Endothelial cell of umbilical vein (primary cell): Measurements from ENCODE around the gene ALDH7A1. TPM values are rescaled to one million over a fixed set of nuclear protein-coding genes. Genes with fewer than 3 reads are reported as not detected.

Experiments
- Bru-seq: library from RNA; stranded (reverse); fragments of 400-500 nt; gene quantifications from one replicate; lab custom pipeline; 2021; lab: Mats Ljungman, UMichigan
- BruChase-seq, 2 experiments: library from RNA; stranded (reverse); fragments of 400-500 nt; gene quantifications; one replicate each; lab custom pipeline; 2021; lab: Mats Ljungman, UMichigan
- BruUV-seq: library from RNA; stranded (reverse); fragments of 400-500 nt; replicated peaks from 2 replicates; lab custom pipeline; 2021; lab: Mats Ljungman, UMichigan
- CTCF ChIA-PET: fragments of 300-600, 350-600 bp; sonication (Branson Sonifier 250); formaldehyde crosslinking; loops from one replicate; lab custom pipeline; 2021; ENCODE audit warnings: antibody characterized with exemption, inconsistent platforms; lab: Charles Lee
- POLR2A ChIA-PET: fragments of 300-600, 350-600 bp; sonication (Branson Sonifier 250); formaldehyde crosslinking; loops from one replicate; lab custom pipeline; 2021; ENCODE audit warnings: antibody characterized with exemption, inconsistent platforms; lab: Charles Lee
- DNase-seq: peaks from one replicate; pipeline ENCODE4 v3.0.0-alpha.2; 2011; ENCODE audit warnings: low read depth, low spot score
- FAIRE-seq: peaks from 2 replicates; lab custom pipeline; 2011; peaks lifted over from hg19 to GRCh38; lab: Jason Lieb, UNC
- H2AFZ ChIP-seq: 2 replicates; pipeline ENCODE4 v1.6.0; 2012; ENCODE audit warnings: low read depth, low read length, control low read depth, inconsistent platforms
- H3K27ac ChIP-seq: 2 replicates; pipeline ENCODE4 v1.5.1; 2011; ENCODE audit warnings: low read depth, mild to moderate bottlenecking, control low read depth, low read length, moderate library complexity; ENCODE audit not compliant: insufficient read depth
- H3K27me3 ChIP-seq, 2 experiments: 2 replicates each; pipeline versions ENCODE4 v1.6.0 to v1.6.1; 2011; ENCODE audit warnings: low read length in 2 of 2, mixed read lengths in 1 of 2; ENCODE audit not compliant: control insufficient read depth in 2 of 2, insufficient read depth in 2 of 2
- H3K36me3 ChIP-seq, 2 experiments: 2 replicates in 1 of 2; 3 replicates in 1 of 2; pipeline ENCODE4 v1.5.1; 2011; ENCODE audit warnings: low read length in 2 of 2, mild to moderate bottlenecking in 1 of 2, moderate library complexity in 1 of 2; ENCODE audit not compliant: control insufficient read depth in 2 of 2, insufficient read depth in 2 of 2; ENCODE audit errors: extremely low read depth in 1 of 2
- H3K4me1 ChIP-seq: 3 replicates; pipeline ENCODE4 v1.5.1; 2011; ENCODE audit warnings: mild to moderate bottlenecking, low read length; ENCODE audit not compliant: control insufficient read depth, insufficient read depth; ENCODE audit errors: extremely low read depth
- H3K4me2 ChIP-seq: 2 replicates; pipeline ENCODE4 v1.6.1; 2011; ENCODE audit warnings: low read length, control low read depth, mixed read lengths; ENCODE audit not compliant: insufficient read depth
- H3K4me3 ChIP-seq, 3 experiments: fragments of 200-600 bp in 1 of 3; sonication (generic), shearing (Covaris generic) in 1 of 3; replicated peaks in 1 of 3; 2 replicates each; pipeline ENCODE4 v1.5.1; 2011 to 2016; ENCODE audit warnings: control low read depth in 3 of 3, low read length in 3 of 3, mild to moderate bottlenecking in 2 of 3, inconsistent platforms in 1 of 3, low read depth in 1 of 3, moderate library complexity in 1 of 3; ENCODE audit not compliant: insufficient read depth in 1 of 3
- H3K79me2 ChIP-seq: 2 replicates; pipeline ENCODE4 v1.6.0; 2012; ENCODE audit warnings: low read length, inconsistent platforms; ENCODE audit not compliant: control insufficient read depth, insufficient read depth
- H3K9ac ChIP-seq: replicated peaks from 2 replicates; pipeline ENCODE3; 2011; ENCODE audit warnings: low read length, control low read depth; ENCODE audit not compliant: insufficient read depth; ENCODE audit errors: extremely low read depth
- H3K9me1 ChIP-seq: replicated peaks from 3 replicates; pipeline ENCODE4 v1.6.0; 2011; ENCODE audit warnings: mild to moderate bottlenecking, low read length; ENCODE audit not compliant: control insufficient read depth, insufficient read depth; ENCODE audit errors: extremely low read depth
- H3K9me3 ChIP-seq: replicated peaks from 2 replicates; pipeline ENCODE4 v1.5.1; 2012; ENCODE audit warnings: low read length, inconsistent platforms; ENCODE audit not compliant: control insufficient read depth, insufficient read depth
- H4K20me1 ChIP-seq: replicated peaks from 2 replicates; pipeline ENCODE3; 2011; ENCODE audit warnings: mild to moderate bottlenecking, low read length; ENCODE audit not compliant: control insufficient read depth, insufficient read depth; ENCODE audit errors: extremely low read depth
- CTCF ChIP-seq, 2 donors: IDR thresholded peaks; 1 replicate in 1 of 2; 2 replicates in 1 of 2; pipeline ENCODE4 v1.5.1; 2011; ENCODE audit warnings: low read length in 2 of 2, mild to moderate bottlenecking in 2 of 2, moderate library complexity in 2 of 2, control low read depth in 1 of 2, inconsistent platforms in 1 of 2, low read depth in 1 of 2; ENCODE audit not compliant: insufficient read depth in 1 of 2; ENCODE audit errors: extremely low read depth in 1 of 2
- EZH2 ChIP-seq: IDR thresholded peaks from 2 replicates; pipeline ENCODE4 v1.6.1; 2012; ENCODE audit warnings: borderline replicate concordance, low read depth, mild to moderate bottlenecking, moderate library complexity, low read length, inconsistent platforms; ENCODE audit not compliant: severe bottlenecking
- GATA2 ChIP-seq: IDR thresholded peaks from 2 replicates; pipeline ENCODE4 v1.7.0; 2011; ENCODE audit warnings: low read depth, mild to moderate bottlenecking, moderate library complexity, mixed read lengths, low read length; ENCODE audit not compliant: insufficient read length, insufficient read depth
- JUN ChIP-seq: IDR thresholded peaks from 2 replicates; pipeline ENCODE4 v1.6.1; 2011; ENCODE audit warnings: borderline replicate concordance, low read depth; ENCODE audit not compliant: insufficient read length, insufficient read depth
- MAX ChIP-seq: IDR thresholded peaks from 2 replicates; pipeline ENCODE4 v1.6.1; 2011; ENCODE audit not compliant: insufficient read depth, insufficient read length
- MYC ChIP-seq: IDR thresholded peaks from one replicate; pipeline ENCODE4 v1.6.1; 2011; ENCODE audit warnings: mild to moderate bottlenecking, low read depth, low read length
- POLR2A ChIP-seq: IDR thresholded peaks from 2 replicates; pipeline ENCODE4 v1.6.1; 2012; ENCODE audit warnings: low read depth, mild to moderate bottlenecking, control low read depth, low read length
- POLR2AphosphoS5 ChIP-seq: IDR thresholded peaks from 2 replicates; pipeline ENCODE4 v1.6.1; 2012; ENCODE audit warnings: low read depth, mild to moderate bottlenecking, control low read depth, low read length, moderate library complexity; ENCODE audit not compliant: insufficient read depth
- dilution Hi-C: fragments of 300-500 bp; cut with MboI; formaldehyde crosslinking; loops from one replicate; pipeline ENCODE4 v1.15.0; 2019; ENCODE audit warnings: low sequenced_read_pairs; ENCODE audit not compliant: extremely low pct_ligation_motif_present
- intact Hi-C: fragments of 100-400 bp; cut with micrococcal nuclease; formaldehyde crosslinking; loops from one replicate; pipeline ENCODE4 v1.10.0; 2022
- long read RNA-seq: library from polyadenylated mRNA; stranded (forward); transcript quantifications from one replicate; pipeline ENCODE4 v2.0.0, GENCODE V29; 2021
- polyA minus RNA-seq, 3 experiments: library from RNA; depleted of rRNA, polyadenylated mRNA; stranded (reverse); fragments of >200 nt; gene quantifications; 1 replicate in 1 of 3; 2 replicates in 2 of 3; pipeline ENCODE4 v1.2.3, GENCODE V29; 2011
- polyA plus RNA-seq, 4 experiments: library from polyadenylated mRNA; depleted of rRNA in 3 of 4; stranded (reverse) in 3 of 4; unstranded in 1 of 4; fragments of >200 nt; gene quantifications; 2 replicates each; pipeline versions ENCODE4 v1.2.1 to v1.2.3, GENCODE V29; 2011 to 2012; ENCODE audit warnings: missing spikeins in 1 of 4
- total RNA-seq: library from RNA; stranded (reverse); gene quantifications from 2 replicates; pipeline ENCODE4 v1.2.3, GENCODE V29; 2021

ALDH7A1 gene
- total RNA-seq (75.7 and 103 TPM in 2 replicates), polyA plus RNA-seq (30.1 and 43.6 TPM in 2 replicates), polyA minus RNA-seq (79.1 and 82.5 TPM in 2 replicates), Bru-seq, nascent RNA (percentile 70 among the genes with signal in this experiment), BruChase-seq, experiment 1, labeled RNA remaining after a 6-hour chase (percentile 67 among the genes with signal in this experiment), BruChase-seq, experiment 2, labeled RNA remaining after a 2-hour chase (percentile 69 among the genes with signal in this experiment)
- 62.3 and 63.8 TPM in 2 replicates for polyA plus RNA-seq (2011; cell fraction: cytosol; rRNA removed)
- 51.9 and 72.1 TPM in 2 replicates for polyA plus RNA-seq (2011; cell fraction: nucleus; rRNA removed)
- 115 and 118 TPM in 2 replicates for polyA plus RNA-seq (2012)
- 30.6 TPM for polyA minus RNA-seq (2011; cell fraction: cytosol; rRNA and poly(A)+ RNA removed)
- polyA minus RNA-seq (2011; cell fraction: nucleus; rRNA and poly(A)+ RNA removed) = 38.9 and 44.6 TPM in 2 replicates
- long read RNA-seq, full-length matches to known transcripts = 88 of 113 reads
- long read RNA-seq, partial matches to known transcripts = 18 of 113 reads
- long read RNA-seq, other reads (novel, unspliced or antisense) = 7 of 113 reads

- peaks cover 2% of the 10 kb centered on the region for H3K79me2 ChIP-seq
- CTCF ChIA-PET = interaction anchor here (0.8 to 2.0 kb wide), 25 partner anchors 9 to 256 kb away, joined by 3 to 18 read pairs (median 5); partner anchors contain the start of gene GRAMD2B
- peak within 1 kb of the TSS; percentile 49 to 60 (median 58) for H3K4me3 ChIP-seq
- POLR2A ChIA-PET = interaction anchor here (0.7 kb wide), 2 partner anchors 15 to 45 kb away, joined by 3 to 5 read pairs; no protein-coding TSS in a partner anchor
- dilution Hi-C loops (no loop called here), intact Hi-C loops (loop anchor here (1.0 kb wide), 4 partner anchors 51 to 256 kb away; partner anchors contain the start of gene GRAMD2B)
- TSS peak; percentile 35 for BruUV-seq
- H3K27ac ChIP-seq = peak within 1 kb of the TSS; percentile 68
- H3K9me1 ChIP-seq = no peaks in the 10 kb centered on the region
- H3K9me3 ChIP-seq = no peaks in the 10 kb centered on the region
- H3K9ac ChIP-seq = peak within 1 kb of the TSS; percentile 59
- peak within 1 kb of the TSS; percentile 88 for H2AFZ ChIP-seq
- FAIRE-seq (peak; percentile 92), DNase-seq (peak; percentile 96)
- no peaks in the 10 kb centered on the region for H4K20me1 ChIP-seq
- no peaks in the 10 kb centered on the region for H3K36me3 ChIP-seq
- peak within 1 kb of the TSS; percentile 78 for H3K4me2 ChIP-seq
- H3K27me3 ChIP-seq = no peaks in the 10 kb centered on the region
- TF ChIP-seq JUN (no peak), CTCF (IDR thresholded peaks at IDR 0.05; ENCODE audit: extremely low read depth in 1 of 2, insufficient read depth in 1 of 2, low read depth in 1 of 2, low read length in 2 of 2) (peak; percentile 58 to 65), POLR2AphosphoS5 (peak; percentile 67), POLR2A (peak; percentile 94), MAX (no peak), MYC (no peak), GATA2 (no peak), EZH2 (no peak)
- peaks cover 27% of the 10 kb centered on the region for H3K4me1 ChIP-seq
These were observed at the start of gene ALDH7A1 for GRCh38 chr5:126594748-126595485. ALDH7A1 (minus strand) TSS chr5:126595219; CDS start chr5:126595198, 21 bp downstream.
